Measurements from ENCODE around the gene HMG20A.

DNA sequence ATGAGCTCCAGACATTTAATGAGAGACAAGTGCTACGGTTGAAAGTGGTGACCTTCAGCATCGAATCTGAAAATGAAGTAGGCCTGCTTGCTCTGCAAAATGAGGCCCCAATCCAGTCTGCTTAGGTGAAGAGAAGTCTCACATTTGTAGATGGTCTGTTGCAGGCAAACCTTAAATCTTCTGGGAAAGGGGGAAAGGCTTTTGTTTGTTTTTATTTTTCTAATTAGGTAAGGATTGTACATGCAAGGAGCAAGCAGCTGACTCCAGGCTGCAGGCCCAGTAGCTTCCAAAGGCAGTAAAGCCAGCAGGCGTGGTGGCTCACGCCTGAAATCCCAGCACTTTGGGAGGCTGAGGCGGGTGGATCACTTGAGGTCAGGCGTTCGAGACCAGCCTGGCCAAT, 74.3 kb downstream of the HMG20A start:
- TF ChIP-seq SIX5 (IDR thresholded peaks at IDR 0.05; ENCODE audit: borderline replicate concordance in 1 of 2, insufficient read depth in 1 of 2, low read depth in 1 of 2, low read length in 2 of 2) (no peak), ZNF184 (CRISPR knock-in tag; IDR thresholded peaks at IDR 0.05) (no peak)
- TF ChIP-seq, protein P1, sequence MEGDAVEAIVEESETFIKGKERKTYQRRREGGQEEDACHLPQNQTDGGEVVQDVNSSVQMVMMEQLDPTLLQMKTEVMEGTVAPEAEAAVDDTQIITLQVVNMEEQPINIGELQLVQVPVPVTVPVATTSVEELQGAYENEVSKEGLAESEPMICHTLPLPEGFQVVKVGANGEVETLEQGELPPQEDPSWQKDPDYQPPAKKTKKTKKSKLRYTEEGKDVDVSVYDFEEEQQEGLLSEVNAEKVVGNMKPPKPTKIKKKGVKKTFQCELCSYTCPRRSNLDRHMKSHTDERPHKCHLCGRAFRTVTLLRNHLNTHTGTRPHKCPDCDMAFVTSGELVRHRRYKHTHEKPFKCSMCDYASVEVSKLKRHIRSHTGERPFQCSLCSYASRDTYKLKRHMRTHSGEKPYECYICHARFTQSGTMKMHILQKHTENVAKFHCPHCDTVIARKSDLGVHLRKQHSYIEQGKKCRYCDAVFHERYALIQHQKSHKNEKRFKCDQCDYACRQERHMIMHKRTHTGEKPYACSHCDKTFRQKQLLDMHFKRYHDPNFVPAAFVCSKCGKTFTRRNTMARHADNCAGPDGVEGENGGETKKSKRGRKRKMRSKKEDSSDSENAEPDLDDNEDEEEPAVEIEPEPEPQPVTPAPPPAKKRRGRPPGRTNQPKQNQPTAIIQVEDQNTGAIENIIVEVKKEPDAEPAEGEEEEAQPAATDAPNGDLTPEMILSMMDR (IDR thresholded peaks at IDR 0.05 in 2 of 3, conservative IDR thresholded peaks at IDR 0.05 in 1 of 3; ENCODE audit: insufficient read depth in 2 of 3, low read depth in 1 of 3, low read length in 3 of 3), result no peak
